GM12865 (cell line): ENCODE measurements around the gene TMEM134.

Source experiments
- DNase-seq: peaks from one replicate; pipeline ENCODE4 v3.0.0; 2010; ENCODE audit warnings: low read depth
- H3K4me3 ChIP-seq: 2 replicates; pipeline ENCODE4 v1.5.1; 2011; ENCODE audit warnings: mild to moderate bottlenecking, low read depth, low read length, control low read depth
- TF ChIP-seq, protein P1 (sequence below): IDR thresholded peaks from 2 replicates; pipeline ENCODE4 v1.5.1; 2011; ENCODE audit warnings: low read length, control low read depth, low read depth, inconsistent platforms; ENCODE audit not compliant: insufficient read depth; ENCODE audit errors: missing control alignments

The TMEM134 gene

DNA sequence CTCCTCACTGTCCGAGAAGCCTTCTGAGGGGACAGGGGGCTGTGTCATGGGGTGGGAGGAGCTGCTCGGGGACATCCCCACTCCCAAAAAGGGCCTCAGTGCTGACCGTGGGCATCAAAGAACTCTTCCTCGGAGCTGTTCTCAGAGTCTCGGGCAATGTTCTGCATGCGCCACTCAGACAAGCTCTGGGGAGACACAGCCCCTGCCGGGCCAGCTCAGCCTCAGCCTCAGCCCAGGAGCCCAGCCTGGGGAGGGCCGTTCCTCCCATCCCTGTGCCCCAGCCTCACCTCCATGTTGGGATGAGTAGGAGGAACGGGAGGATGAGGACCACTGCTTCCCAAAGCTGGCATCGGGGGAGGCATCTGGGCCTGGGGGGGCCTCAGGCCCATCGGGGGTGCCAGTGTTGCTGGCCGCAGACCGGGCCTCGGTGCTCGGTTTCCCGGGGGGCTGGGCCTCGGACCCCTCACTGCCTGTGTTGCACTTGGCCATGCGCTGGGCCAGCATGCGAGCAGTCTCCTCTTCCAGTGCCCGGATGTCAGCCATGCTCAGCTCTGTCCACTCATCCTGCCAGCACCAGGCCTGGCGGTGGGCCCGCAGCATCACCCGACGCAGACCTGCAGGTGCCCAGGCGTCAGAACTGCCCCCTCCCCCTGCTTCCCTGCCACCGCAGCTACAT is 30.9 kb upstream of the TMEM134 start:
- H3K4me3 ChIP-seq, result no peak overlapping the region
- TF ChIP-seq, protein P1, sequence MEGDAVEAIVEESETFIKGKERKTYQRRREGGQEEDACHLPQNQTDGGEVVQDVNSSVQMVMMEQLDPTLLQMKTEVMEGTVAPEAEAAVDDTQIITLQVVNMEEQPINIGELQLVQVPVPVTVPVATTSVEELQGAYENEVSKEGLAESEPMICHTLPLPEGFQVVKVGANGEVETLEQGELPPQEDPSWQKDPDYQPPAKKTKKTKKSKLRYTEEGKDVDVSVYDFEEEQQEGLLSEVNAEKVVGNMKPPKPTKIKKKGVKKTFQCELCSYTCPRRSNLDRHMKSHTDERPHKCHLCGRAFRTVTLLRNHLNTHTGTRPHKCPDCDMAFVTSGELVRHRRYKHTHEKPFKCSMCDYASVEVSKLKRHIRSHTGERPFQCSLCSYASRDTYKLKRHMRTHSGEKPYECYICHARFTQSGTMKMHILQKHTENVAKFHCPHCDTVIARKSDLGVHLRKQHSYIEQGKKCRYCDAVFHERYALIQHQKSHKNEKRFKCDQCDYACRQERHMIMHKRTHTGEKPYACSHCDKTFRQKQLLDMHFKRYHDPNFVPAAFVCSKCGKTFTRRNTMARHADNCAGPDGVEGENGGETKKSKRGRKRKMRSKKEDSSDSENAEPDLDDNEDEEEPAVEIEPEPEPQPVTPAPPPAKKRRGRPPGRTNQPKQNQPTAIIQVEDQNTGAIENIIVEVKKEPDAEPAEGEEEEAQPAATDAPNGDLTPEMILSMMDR, result no peak
- DNase-seq, result no peak

- H3K4me3 ChIP-seq, result no peak overlapping the region
These were observed 29.5 kb upstream of the TMEM134 start for GRCh38 chr11:67498544-67498972.

DNA sequence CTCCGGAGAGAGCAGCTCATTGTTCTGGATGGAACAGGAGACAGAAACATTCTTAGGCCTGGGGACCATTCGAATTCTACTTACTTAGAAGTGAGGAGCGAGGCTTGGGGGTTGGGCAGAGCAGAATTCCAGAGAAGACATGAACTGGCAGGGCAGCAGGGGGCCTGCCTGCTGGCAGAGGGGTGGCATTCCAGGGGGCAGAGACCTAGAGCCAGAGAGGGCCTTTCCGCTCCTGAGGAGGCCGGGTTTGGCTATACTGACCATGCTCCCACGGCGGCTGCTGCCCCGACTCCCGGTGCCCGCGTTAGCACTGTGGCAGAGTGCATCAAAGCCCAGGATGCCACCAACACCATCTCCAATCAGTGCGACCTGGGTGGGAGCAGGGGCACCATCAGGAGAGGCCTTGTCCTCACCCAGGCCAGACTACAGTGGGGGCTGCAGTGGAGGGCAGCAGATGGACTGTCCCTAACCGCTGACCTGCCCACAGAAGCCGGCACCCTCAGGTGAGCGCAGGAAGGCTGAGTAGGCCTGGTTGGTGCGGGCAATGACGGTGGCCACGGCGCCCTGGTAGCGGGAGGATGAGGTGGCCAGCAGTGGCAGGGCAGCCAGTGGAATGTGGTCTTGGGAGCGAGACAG is 28.7 kb upstream of the TMEM134 start:
- no peak for DNase-seq
- H3K4me3 ChIP-seq, result no peak overlapping the region
- TF ChIP-seq, protein P1, result no peak

More at GRCh38 chr11:67498544-67498972, 29.5 kb upstream of the TMEM134 start:
- TF ChIP-seq, protein P1, result no peak
- no peak for DNase-seq

DNA sequence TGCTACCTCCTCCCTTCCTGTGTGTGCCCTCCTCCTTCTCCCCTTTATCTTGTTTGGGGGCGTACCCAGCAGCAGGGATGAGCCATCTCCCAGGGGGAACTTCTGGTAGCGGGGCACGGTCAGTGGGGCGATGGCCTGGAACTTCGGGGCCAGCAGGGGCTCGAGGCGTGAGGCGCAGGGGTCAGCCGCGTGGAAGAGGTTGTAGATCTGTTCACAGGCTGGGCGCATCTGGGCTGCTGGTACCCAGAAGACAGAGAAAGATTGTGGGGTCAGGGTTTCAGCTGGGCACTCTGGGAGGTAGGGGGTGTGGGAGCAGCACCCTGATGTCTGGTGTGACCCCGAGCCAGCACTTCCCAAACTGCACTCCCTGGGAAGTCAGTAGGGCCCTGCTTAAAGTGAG is 27.1 kb upstream of the TMEM134 start:
- TF ChIP-seq, protein P1, result no peak
- no peak for DNase-seq
- no peak overlapping the region for H3K4me3 ChIP-seq

DNA sequence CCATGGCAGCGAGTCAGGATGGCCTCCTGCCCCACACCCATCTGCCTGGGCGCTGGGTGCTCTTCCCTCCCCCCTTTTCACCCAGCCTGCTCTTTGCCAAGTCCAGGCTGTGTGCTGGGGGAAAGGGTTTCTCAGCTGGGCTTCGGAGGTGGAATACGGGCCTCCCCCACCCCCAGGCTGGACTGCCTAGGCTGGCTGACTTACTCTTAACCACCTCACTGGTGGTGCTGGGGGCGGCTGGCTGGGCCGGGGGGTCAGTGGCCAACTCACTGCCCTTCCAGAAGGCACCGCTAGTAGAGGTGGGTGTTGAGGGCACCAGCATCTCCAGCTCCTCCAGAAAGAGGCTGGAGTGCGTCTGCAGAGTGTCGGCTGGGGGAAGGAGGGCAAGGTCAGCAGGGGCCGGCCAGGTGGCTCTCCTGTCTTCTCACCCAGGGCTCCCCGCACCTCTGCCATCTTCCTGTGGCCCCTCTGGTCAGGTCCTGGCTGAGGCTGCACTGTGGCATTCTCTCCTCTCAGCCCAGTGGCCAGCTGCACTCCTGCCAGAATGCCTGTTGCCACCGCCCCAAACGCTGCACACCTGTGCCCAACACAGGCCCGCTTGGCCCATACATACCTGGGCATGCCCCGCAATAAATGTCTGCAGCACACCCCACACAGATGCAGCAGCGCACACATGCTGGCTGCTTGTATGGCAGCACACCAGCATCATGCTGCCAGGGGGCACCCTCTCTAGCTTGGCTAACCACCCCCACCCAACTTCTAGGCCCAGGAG is 26.4 kb upstream of the TMEM134 start:
- no peak for DNase-seq
- no peak overlapping the region for H3K4me3 ChIP-seq
- TF ChIP-seq, protein P1, result no peak

GRCh38 chr11:67494371-67495233 is 25.6 kb upstream of the TMEM134 start:
- H3K4me3 ChIP-seq, result no peak overlapping the region
- TF ChIP-seq, protein P1, result no peak
- DNase-seq, result no peak
